Sigmoid colon (tissue), 4 donors: Measurements from ENCODE around the gene LNPEP.

Experiments
- EP300 ChIP-seq, 4 donors: sonication (generic); formaldehyde crosslinking; IDR thresholded peaks; one replicate each; pipeline ENCODE4 v1.6.1; 2017; ENCODE audit warnings: antibody characterized with exemption in 4 of 4
- TF ChIP-seq, protein P1 (sequence below), 4 experiments: fragments of 450-650 bp in 3 of 4; fragments of 200-600 bp in 1 of 4; IDR thresholded peaks; one replicate each; pipeline ENCODE4 v1.5.1; 2016 to 2019; ENCODE audit warnings: antibody characterized with exemption in 4 of 4, mild to moderate bottlenecking in 3 of 4, moderate library complexity in 2 of 4

DNA sequence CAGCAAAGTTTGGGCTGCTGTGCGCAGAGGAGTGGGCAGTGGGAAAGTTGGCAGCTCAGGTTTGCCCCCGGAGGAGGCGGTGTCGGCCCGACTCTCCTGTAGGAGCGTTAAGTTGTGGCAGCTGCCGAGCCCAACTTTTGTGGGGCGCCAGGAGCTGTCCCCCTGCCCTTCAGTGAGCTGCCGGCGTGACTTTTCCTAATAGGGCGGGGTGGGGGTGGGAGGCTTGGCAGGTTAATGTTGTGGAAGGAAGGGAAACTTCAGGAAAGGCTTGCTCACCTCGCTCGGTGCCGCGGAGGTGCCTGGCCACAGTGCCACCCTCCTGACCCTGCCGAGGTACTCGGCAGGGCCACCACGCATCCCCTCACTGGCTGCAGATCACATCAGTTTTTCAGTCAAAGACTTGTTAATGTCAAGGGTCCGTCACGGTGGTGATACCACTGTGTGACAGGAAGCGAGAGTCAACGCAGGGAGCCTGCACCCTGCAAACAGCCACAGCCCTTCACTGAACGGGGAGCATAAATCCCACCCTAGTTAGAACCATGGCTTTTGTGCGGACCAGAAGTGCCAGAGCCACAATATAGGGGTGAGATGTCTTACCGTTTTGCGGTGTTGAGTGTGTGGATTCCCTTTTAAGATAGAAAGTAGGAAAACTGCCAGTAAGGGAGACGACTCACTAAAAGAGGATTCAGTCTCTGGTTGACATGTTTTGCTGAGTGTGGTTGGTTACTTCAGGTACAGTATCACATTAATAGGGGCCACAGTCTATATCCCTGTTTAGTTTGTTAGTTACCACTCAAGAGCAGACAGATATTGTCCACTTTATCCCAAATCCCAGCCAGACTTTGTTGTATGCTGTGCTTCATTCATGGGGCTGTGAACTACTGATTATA lies 796 bp downstream of the LNPEP start:
- TF ChIP-seq EP300 (IDR thresholded peaks at IDR 0.05) = no peak
- TF ChIP-seq, protein P1, sequence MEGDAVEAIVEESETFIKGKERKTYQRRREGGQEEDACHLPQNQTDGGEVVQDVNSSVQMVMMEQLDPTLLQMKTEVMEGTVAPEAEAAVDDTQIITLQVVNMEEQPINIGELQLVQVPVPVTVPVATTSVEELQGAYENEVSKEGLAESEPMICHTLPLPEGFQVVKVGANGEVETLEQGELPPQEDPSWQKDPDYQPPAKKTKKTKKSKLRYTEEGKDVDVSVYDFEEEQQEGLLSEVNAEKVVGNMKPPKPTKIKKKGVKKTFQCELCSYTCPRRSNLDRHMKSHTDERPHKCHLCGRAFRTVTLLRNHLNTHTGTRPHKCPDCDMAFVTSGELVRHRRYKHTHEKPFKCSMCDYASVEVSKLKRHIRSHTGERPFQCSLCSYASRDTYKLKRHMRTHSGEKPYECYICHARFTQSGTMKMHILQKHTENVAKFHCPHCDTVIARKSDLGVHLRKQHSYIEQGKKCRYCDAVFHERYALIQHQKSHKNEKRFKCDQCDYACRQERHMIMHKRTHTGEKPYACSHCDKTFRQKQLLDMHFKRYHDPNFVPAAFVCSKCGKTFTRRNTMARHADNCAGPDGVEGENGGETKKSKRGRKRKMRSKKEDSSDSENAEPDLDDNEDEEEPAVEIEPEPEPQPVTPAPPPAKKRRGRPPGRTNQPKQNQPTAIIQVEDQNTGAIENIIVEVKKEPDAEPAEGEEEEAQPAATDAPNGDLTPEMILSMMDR (IDR thresholded peaks at IDR 0.05) = no peak
